ENCODE data around the gene MTCL1. TPM values are rescaled to one million over a fixed set of nuclear protein-coding genes. Genes with fewer than 3 reads are reported as not detected.

The MTCL1 gene
- total RNA-seq, 1 donor from 2014 or later, result 2.5 TPM

GRCh38 chr18:8856212-8856611 is 150.9 kb downstream of the MTCL1 start:
- no peak for DNase-seq (ENCODE audit: low spot score)
- ATAC-seq, result no peak

- ATAC-seq (no peak), DNase-seq (ENCODE audit: low spot score) (no peak)
These were observed 151.5 kb downstream of the MTCL1 start for GRCh38 chr18:8856769-8857393.

GRCh38 chr18:8857806-8858205 is 152.4 kb downstream of the MTCL1 start:
- DNase-seq (ENCODE audit: low spot score), result no peak

GRCh38 chr18:8858888-8859511 is 153.6 kb downstream of the MTCL1 start:
- ATAC-seq, result peak; percentile 68

More at GRCh38 chr18:8857806-8858205, 152.4 kb downstream of the MTCL1 start:
- no peak for ATAC-seq

GRCh38 chr18:8860845-8861642 is 155.7 kb downstream of the MTCL1 start:
- no peak for DNase-seq (ENCODE audit: low spot score)
- no peak for ATAC-seq

More at GRCh38 chr18:8858888-8859511, 153.6 kb downstream of the MTCL1 start:
- no peak for DNase-seq (ENCODE audit: low spot score)

- DNase-seq (ENCODE audit: low spot score) (no peak), ATAC-seq (no peak)
These were observed 158.1 kb downstream of the MTCL1 start for GRCh38 chr18:8863427-8863826.

GRCh38 chr18:8865934-8866333 is 160.6 kb downstream of the MTCL1 start:
- ATAC-seq (no peak), DNase-seq (ENCODE audit: low spot score) (no peak)

GRCh38 chr18:8866679-8867078 is 161.3 kb downstream of the MTCL1 start:
- DNase-seq (ENCODE audit: low spot score) (no peak), ATAC-seq (no peak)

- DNase-seq (ENCODE audit: low spot score), result no peak
- no peak for ATAC-seq
These were observed 162.9 kb downstream of the MTCL1 start for GRCh38 chr18:8868276-8868675.

GRCh38 chr18:8868779-8869415 is 163.5 kb downstream of the MTCL1 start:
- DNase-seq (ENCODE audit: low spot score) (no peak), ATAC-seq (no peak)

GRCh38 chr18:8869696-8870095 is 164.3 kb downstream of the MTCL1 start:
- ATAC-seq (no peak), DNase-seq (ENCODE audit: low spot score) (no peak)

GRCh38 chr18:8870528-8870927 is 165.2 kb downstream of the MTCL1 start:
- no peak for DNase-seq (ENCODE audit: low spot score)
- ATAC-seq, result no peak

GRCh38 chr18:8871489-8871888 is 166.1 kb downstream of the MTCL1 start:
- DNase-seq (ENCODE audit: low spot score) (no peak), ATAC-seq (no peak)

- no peak for ATAC-seq
- no peak for DNase-seq (ENCODE audit: low spot score)
These were observed 169.5 kb downstream of the MTCL1 start for GRCh38 chr18:8874872-8875271.

GRCh38 chr18:8876887-8877286 is 171.5 kb downstream of the MTCL1 start:
- ATAC-seq (no peak), DNase-seq (ENCODE audit: low spot score) (no peak)

- no peak for DNase-seq (ENCODE audit: low spot score)
- no peak for ATAC-seq
These were observed 175.7 kb downstream of the MTCL1 start for GRCh38 chr18:8881103-8881502.

Other genes starting within 250 kb of the MTCL1 start
- gene RAB12, start 96.1 kb upstream of the MTCL1 start, total RNA-seq, result 16.8 TPM

All from left lobe of liver (tissue), 2 donors.